MM.1S (cell line): ENCODE measurements around the gene TMCO4.

Experiments used
- DNase-seq: peaks from one replicate; pipeline ENCODE4 v3.0.0-alpha.2; 2015
- H2AFZ ChIP-seq: fragments of 300-600 bp; sonication (generic); 2 replicates; pipeline ENCODE4 v1.6.0; 2016; ENCODE audit warnings: antibody characterized with exemption, low read length
- H3F3A ChIP-seq: fragments of 300-600 bp; sonication (generic); 2 replicates; pipeline ENCODE4 v1.6.1; 2016; ENCODE audit warnings: mild to moderate bottlenecking, antibody characterized with exemption, low read length, moderate library complexity, mixed read lengths; ENCODE audit not compliant: insufficient read depth
- H3K27ac ChIP-seq: fragments of 300-600 bp; sonication (generic); 2 replicates; pipeline ENCODE4 v1.5.1; 2016; ENCODE audit warnings: mild to moderate bottlenecking, low read length
- H3K27me3 ChIP-seq: fragments of 300-600 bp; sonication (generic); replicated peaks from 2 replicates; pipeline ENCODE4 v1.6.0; 2016; ENCODE audit warnings: low read length; ENCODE audit not compliant: insufficient read depth
- H3K36me3 ChIP-seq: fragments of 300-600 bp; sonication (generic); replicated peaks from 2 replicates; pipeline ENCODE4 v1.6.1; 2016; ENCODE audit warnings: mild to moderate bottlenecking, low read length, mixed read lengths; ENCODE audit not compliant: insufficient read depth
- H3K4me1 ChIP-seq: fragments of 300-600 bp; sonication (generic); 2 replicates; pipeline ENCODE4 v1.6.1; 2016; ENCODE audit warnings: low read length, mixed read lengths
- H3K4me2 ChIP-seq: fragments of 300-600 bp; sonication (generic); 2 replicates; pipeline ENCODE4 v1.6.0; 2016; ENCODE audit warnings: low read depth, low read length
- H3K4me3 ChIP-seq: fragments of 300-600 bp; sonication (generic); 2 replicates; pipeline ENCODE4 v1.5.1; 2016; ENCODE audit warnings: low read length, mixed read lengths
- H3K79me2 ChIP-seq: fragments of 300-600 bp; sonication (generic); 2 replicates; pipeline ENCODE4 v1.6.1; 2016; ENCODE audit warnings: mixed run types, low read length, mixed read lengths
- H3K9ac ChIP-seq: fragments of 300-600 bp; sonication (generic); 2 replicates; pipeline ENCODE4 v1.6.1; 2016; ENCODE audit warnings: low read length, mixed read lengths
- H3K9me2 ChIP-seq: fragments of 300-600 bp; sonication (generic); replicated peaks from 2 replicates; pipeline ENCODE4 v1.6.1; 2016; ENCODE audit warnings: mild to moderate bottlenecking, low read length, mixed read lengths; ENCODE audit not compliant: insufficient read depth
- H3K9me3 ChIP-seq: fragments of 300-600 bp; sonication (generic); replicated peaks from 2 replicates; pipeline ENCODE4 v1.6.1; 2016; ENCODE audit warnings: mild to moderate bottlenecking, low read length, mixed read lengths; ENCODE audit not compliant: insufficient read depth
- H4K20me1 ChIP-seq: fragments of 300-600 bp; sonication (generic); 2 replicates; pipeline ENCODE4 v1.6.1; 2016; ENCODE audit warnings: mild to moderate bottlenecking, low read length, moderate library complexity, mixed read lengths; ENCODE audit not compliant: insufficient read depth
- EZH2 ChIP-seq: fragments of 300-600 bp; sonication (generic); optimal IDR thresholded peaks from 2 replicates; pipeline ENCODE3; 2017; ENCODE audit warnings: low read depth, mild to moderate bottlenecking, antibody characterized with exemption, low read length, mixed read lengths
- EZH2phosphoT487 ChIP-seq: fragments of 300-600 bp; sonication (generic); IDR thresholded peaks from 2 replicates; pipeline ENCODE4 v1.6.1; 2018; ENCODE audit warnings: antibody characterized with exemption, low read length
- TF ChIP-seq, protein P1 (sequence below): fragments of 300-600 bp; sonication (generic); IDR thresholded peaks from 2 replicates; pipeline ENCODE4 v1.5.1; 2016; ENCODE audit warnings: antibody characterized with exemption, low read length, mixed read lengths

TMCO4 gene

GRCh38 chr1:19749685-19750084 lies 50.0 kb downstream of the TMCO4 start:
- Histone ChIP-seq H2AFZ (no peak overlapping the region), H3K4me1 (no peaks in the 10 kb centered on the region), H3K9ac (no peak overlapping the region), H3K79me2 (no peaks in the 10 kb centered on the region), H3K4me2 (no peak overlapping the region), H3K36me3 (no peaks in the 10 kb centered on the region), H3K9me2 (no peaks in the 10 kb centered on the region), H3K27me3 (no peaks in the 10 kb centered on the region), H4K20me1 (no peaks in the 10 kb centered on the region), H3F3A (no peaks in the 10 kb centered on the region), H3K27ac (no peak overlapping the region), H3K4me3 (no peak overlapping the region), H3K9me3 (no peaks in the 10 kb centered on the region)
- TF ChIP-seq, protein P1, sequence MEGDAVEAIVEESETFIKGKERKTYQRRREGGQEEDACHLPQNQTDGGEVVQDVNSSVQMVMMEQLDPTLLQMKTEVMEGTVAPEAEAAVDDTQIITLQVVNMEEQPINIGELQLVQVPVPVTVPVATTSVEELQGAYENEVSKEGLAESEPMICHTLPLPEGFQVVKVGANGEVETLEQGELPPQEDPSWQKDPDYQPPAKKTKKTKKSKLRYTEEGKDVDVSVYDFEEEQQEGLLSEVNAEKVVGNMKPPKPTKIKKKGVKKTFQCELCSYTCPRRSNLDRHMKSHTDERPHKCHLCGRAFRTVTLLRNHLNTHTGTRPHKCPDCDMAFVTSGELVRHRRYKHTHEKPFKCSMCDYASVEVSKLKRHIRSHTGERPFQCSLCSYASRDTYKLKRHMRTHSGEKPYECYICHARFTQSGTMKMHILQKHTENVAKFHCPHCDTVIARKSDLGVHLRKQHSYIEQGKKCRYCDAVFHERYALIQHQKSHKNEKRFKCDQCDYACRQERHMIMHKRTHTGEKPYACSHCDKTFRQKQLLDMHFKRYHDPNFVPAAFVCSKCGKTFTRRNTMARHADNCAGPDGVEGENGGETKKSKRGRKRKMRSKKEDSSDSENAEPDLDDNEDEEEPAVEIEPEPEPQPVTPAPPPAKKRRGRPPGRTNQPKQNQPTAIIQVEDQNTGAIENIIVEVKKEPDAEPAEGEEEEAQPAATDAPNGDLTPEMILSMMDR, result no peak
- TF ChIP-seq EZH2 (no peak), EZH2phosphoT487 (no peak)
- DNase-seq, result no peak

GRCh38 chr1:19747761-19748160 lies 52.0 kb downstream of the TMCO4 start:
- no peak overlapping the region for H3K27ac ChIP-seq
- DNase-seq, result no peak
- H3K36me3 ChIP-seq, result no peaks in the 10 kb centered on the region
- H3K9me2 ChIP-seq, result no peaks in the 10 kb centered on the region
- H3K79me2 ChIP-seq, result no peaks in the 10 kb centered on the region
- H4K20me1 ChIP-seq, result no peaks in the 10 kb centered on the region
- no peak overlapping the region for H3K4me3 ChIP-seq
- H3K9ac ChIP-seq, result no peak overlapping the region
- H3K27me3 ChIP-seq, result no peaks in the 10 kb centered on the region
- no peaks in the 10 kb centered on the region for H3K9me3 ChIP-seq
- TF ChIP-seq, protein P1, result no peak
- no peak for TF ChIP-seq EZH2phosphoT487
- TF ChIP-seq EZH2, result no peak
- no peak overlapping the region for H2AFZ ChIP-seq
- no peak overlapping the region for H3K4me2 ChIP-seq
- no peaks in the 10 kb centered on the region for H3K4me1 ChIP-seq
- no peaks in the 10 kb centered on the region for H3F3A ChIP-seq

DNA sequence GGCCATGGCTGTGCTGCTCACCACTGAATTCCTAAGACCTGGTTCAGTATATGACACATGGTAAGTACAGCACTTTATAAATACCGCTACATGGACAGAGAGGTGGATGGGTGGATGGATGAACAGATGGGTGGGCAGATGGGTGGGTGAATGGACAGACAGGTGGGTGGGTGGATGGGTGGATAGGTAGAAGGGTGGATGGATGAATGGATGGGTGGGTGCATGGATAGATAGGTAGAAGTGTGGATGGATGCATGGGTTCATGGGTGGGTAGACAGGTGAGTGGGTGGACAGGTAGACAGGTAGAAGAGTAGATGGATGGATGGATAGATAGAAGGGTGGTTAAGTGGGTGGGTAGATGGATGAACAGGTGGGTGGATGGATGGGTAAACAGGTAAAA lies 54.8 kb downstream of the TMCO4 start:
- no peak overlapping the region for H3K27ac ChIP-seq
- H3K36me3 ChIP-seq, result no peaks in the 10 kb centered on the region
- no peak overlapping the region for H2AFZ ChIP-seq

More for the DNA sequence above, 54.8 kb downstream of the TMCO4 start:
- H3K4me2 ChIP-seq, result no peak overlapping the region
- no peak overlapping the region for H3K4me3 ChIP-seq
- no peak for DNase-seq
- H3K9me3 ChIP-seq, result no peaks in the 10 kb centered on the region
- no peaks in the 10 kb centered on the region for H3F3A ChIP-seq
- no peaks in the 10 kb centered on the region for H3K4me1 ChIP-seq
- no peaks in the 10 kb centered on the region for H4K20me1 ChIP-seq
- H3K27me3 ChIP-seq, result no peaks in the 10 kb centered on the region
- TF ChIP-seq EZH2phosphoT487, result no peak
- TF ChIP-seq, protein P1, result no peak
- TF ChIP-seq EZH2, result no peak
- H3K79me2 ChIP-seq, result no peaks in the 10 kb centered on the region
- H3K9ac ChIP-seq, result no peak overlapping the region
- H3K9me2 ChIP-seq, result no peaks in the 10 kb centered on the region
